Retina (tissue), 1 donor: ENCODE measurements around the gene IL17A.

Source experiments
- DNase-seq: peaks from one replicate; pipeline ENCODE4 v3.0.0-alpha.2; 2016

The IL17A gene

DNA sequence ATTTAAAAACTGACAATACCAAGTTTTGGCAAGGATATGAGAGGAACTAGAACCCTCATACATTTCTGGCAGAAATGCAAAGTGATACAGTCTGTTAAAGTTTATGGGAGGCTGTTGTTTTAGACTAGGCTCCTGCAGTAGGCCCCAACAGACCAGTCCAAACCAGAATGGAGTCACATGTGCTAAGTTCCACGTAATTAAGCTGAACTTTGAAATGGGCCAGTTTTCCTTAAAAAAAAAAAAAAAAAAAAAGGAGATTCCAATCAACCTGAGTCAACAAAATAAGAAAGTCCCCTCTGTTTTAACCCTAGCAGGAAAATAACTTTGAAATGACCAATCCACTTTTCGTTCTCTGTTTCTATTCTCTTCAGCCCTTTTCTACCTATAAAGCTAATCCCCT lies 31.6 kb downstream of the IL17A start:
- no peak for DNase-seq

DNA sequence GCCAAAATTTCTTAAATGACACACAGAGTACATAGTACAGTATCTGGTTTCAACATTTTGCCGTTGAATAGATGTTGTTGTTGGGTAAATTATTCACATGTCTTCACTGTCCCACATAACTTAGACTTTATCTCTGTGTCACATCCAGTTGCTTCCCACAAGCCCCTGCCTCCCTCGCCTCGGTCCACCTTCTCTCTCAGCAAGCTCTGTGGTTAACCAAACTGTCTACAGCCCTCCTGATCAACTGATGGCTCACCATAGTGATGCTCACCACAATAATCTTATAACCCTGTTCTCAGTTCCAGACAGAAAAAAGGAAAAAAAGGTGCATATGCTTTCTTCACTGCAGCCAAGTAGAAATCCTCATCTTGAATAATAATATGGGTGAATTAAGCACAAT lies 35.1 kb downstream of the IL17A start:
- DNase-seq = no peak

DNA sequence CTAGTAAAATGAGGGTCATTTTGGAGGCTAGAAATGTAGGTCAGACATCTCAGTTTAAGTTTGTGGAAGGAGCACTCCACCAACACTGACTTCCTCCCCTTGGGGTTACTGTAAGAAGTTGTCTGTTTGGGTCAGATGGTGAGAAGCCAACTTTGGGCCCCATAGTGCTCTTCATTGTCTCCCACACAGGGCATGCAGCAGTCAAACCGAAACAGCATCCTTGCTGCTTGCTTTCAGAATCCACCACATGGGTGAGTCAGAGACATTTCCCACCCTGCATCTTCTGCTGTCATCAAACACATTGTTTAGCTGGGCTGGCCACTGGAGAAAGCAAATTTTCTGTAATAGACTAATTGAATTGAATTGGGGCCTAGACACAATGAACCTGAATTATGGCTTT lies 41.3 kb downstream of the IL17A start:
- DNase-seq = no peak

DNA sequence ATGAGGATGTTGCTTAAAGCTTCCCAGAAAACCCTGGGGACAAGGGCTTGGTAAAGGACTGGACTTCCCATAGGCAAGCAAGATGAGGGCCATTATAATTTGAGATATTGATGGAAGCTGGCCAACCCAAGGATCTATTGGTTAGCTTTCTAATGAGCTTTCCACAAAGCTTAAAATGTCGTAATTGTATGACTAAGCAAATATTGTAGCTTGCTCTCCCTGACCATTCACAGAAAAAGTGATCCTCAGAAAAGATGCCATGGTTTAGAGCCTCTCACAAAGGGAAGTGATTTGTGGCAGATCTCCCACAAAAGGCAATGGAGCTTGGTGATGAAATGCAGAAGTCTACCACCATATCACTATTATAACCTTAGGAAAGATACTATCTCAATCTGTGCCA lies 44.5 kb downstream of the IL17A start:
- no peak for DNase-seq

DNA sequence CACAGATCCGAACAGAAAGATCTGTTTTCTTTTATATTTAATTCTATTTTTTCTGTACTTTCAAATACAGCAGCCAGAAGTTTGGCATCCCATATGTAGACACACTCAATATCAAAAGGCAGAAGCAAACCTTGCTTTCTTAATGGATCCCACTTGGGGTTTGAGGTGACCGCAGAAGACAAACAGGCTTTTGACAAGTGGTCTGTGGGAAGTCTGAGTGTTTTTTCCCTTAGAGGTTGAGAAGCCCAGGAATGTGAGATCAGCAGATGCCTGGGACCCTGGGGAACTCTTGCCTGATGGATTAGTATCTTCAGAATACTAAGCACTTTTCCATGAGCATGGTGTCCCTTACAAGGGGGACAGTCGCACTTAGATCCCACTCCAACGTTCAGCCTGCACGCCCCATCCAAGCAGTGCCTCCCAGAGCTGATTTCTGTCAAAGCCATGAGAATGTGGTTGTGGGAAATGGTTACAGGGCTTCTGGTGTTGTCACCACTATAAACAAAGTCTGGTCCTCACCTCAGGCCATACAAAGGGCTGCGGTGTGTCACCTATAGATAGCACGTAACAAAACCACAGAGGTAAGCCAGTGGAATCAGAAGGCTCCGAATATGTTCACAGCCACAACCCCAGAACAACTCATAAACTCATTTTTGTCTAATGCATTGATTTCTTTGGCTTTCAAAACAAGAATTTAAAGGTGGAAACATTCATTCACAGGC lies 45.4 kb downstream of the IL17A start:
- no peak for DNase-seq

DNA sequence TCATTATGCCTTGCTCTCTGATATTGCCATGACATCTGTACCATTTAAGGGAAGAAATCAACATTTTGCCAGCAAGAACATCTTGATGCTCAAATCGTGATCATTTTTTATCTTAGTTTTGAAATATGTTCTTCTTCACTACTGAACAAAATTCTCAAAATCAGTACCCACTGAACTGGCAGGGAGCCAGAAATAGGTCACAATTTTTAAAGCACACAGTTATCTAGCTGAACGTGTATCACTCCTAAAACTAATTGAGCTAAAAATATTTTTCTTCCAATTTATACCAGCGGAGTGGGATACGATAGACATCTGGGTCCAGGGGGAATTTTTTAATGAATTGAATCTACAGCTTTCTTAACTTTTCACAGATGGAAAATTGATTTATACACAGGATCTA lies 46.8 kb downstream of the IL17A start:
- DNase-seq = no peak

DNA sequence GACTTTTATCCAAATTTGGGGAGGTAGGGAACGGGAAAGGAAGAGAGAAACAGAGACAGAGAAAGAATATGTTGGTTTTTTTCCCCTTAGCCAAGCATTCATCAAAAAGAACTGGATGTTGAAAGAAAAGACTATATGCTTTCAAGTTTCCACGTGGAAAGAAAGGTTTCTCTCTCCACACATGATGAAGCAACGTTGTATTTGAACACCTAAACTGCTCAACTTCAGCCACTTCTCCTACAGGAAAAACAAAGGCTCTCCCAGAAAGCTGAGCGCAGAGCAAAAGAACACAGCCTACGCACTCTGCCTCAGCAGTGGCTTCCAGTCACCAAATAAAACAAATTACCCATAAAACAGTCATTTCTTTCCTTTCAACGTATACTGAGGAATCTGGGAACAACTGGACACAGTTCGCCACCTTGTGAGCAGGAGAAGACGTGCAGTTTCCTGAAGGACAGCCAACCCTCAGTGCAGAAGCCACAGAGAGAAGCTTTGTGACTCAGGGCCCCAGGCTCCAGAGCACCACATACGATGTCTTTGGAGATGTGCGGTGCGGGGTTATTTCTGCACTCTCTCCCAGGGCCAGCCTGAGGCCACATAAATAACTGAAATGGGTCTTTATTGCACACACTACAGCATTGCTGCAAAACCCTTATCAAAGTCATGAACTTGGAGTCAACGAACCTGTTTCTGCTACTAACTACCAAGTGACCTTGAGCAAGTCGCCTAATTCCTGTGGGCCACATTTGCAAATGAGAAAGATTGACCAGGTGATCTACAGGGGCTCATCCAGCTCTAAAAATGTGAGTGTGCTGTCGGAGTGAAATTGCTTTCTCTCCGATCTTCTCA lies 48.0 kb downstream of the IL17A start:
- peak; percentile 40 for DNase-seq
